B cell (primary cell): Measurements from ENCODE around the gene FOXI1. TPM values are rescaled to one million over a fixed set of nuclear protein-coding genes. Genes with fewer than 3 reads are reported as not detected.

ENCODE experiments used
- ATAC-seq: fragments of 200-7000 bp; cut with Tn5 transposase; one replicate; pipeline ENCODE4 v1.10.0; 2021; ENCODE audit warnings: low read depth, mild to moderate bottlenecking, moderate number of reproducible peaks, moderate library complexity
- CTCF ChIA-PET: fragments of 350-600 bp; sonication (Branson Sonifier 250); formaldehyde crosslinking; loops from one replicate; lab custom pipeline; 2021; ENCODE audit warnings: antibody characterized with exemption, inconsistent platforms; lab: Charles Lee
- POLR2A ChIA-PET: fragments of 350-600 bp; sonication (Branson Sonifier 250); formaldehyde crosslinking; loops from one replicate; lab custom pipeline; 2021; ENCODE audit warnings: antibody characterized with exemption; lab: Charles Lee
- DNase-seq: peaks from one replicate; pipeline ENCODE4 v3.0.0; 2013
- H2AFZ ChIP-seq: 2 replicates; pipeline ENCODE4 v1.6.1; 2012; ENCODE audit warnings: mild to moderate bottlenecking, low read depth, low read length; ENCODE audit not compliant: insufficient read depth, poor library complexity, severe bottlenecking
- H3K27ac ChIP-seq, 2 donors: 1 replicate in 1 of 2; 2 replicates in 1 of 2; pipeline ENCODE4 v1.5.1; 2012 to 2013; ENCODE audit warnings: low read length in 2 of 2, mild to moderate bottlenecking in 2 of 2, moderate library complexity in 1 of 2
- H3K27me3 ChIP-seq, 4 experiments: fragments of 200-600 bp in 1 of 4; sonication (generic) in 1 of 4; replicated peaks in 1 of 4; 1 replicate in 2 of 4; 2 replicates in 2 of 4; pipeline versions ENCODE4 v1.6.1 to v1.7.0; 2013 to 2016; ENCODE audit warnings: low read length in 3 of 4, mild to moderate bottlenecking in 2 of 4, mixed read lengths in 1 of 4, moderate library complexity in 1 of 4; ENCODE audit not compliant: insufficient read depth in 4 of 4, control insufficient read depth in 3 of 4; ENCODE audit errors: control extremely low read depth in 1 of 4
- H3K36me3 ChIP-seq, 2 experiments: replicated peaks in 1 of 2; 1 replicate in 1 of 2; 2 replicates in 1 of 2; pipeline versions ENCODE4 v1.6.1 to v1.7.1; 2013; ENCODE audit warnings: low read length in 1 of 2; ENCODE audit not compliant: insufficient read depth in 2 of 2, control insufficient read depth in 1 of 2; ENCODE audit errors: control extremely low read depth in 1 of 2, extremely low read depth in 1 of 2
- H3K4me1 ChIP-seq, 2 donors: fragments of 200-600 bp in 1 of 2; sonication (generic) in 1 of 2; 1 replicate in 1 of 2; 2 replicates in 1 of 2; pipeline versions ENCODE4 v1.5.1 to v1.6.1; 2013 to 2017; ENCODE audit warnings: low read length in 2 of 2; ENCODE audit not compliant: control insufficient read depth in 2 of 2, insufficient read depth in 2 of 2
- H3K4me2 ChIP-seq: replicated peaks from 2 replicates; pipeline ENCODE3; 2012; ENCODE audit warnings: mild to moderate bottlenecking, low read depth, low read length; ENCODE audit not compliant: poor library complexity, severe bottlenecking
- H3K4me3 ChIP-seq, 5 experiments: fragments of 200-600 bp in 1 of 5; sonication (generic) in 1 of 5; 1 replicate in 3 of 5; 2 replicates in 2 of 5; pipeline versions ENCODE4 v1.5.1 to v1.7.0; 2011 to 2016; ENCODE audit warnings: low read length in 4 of 5, mild to moderate bottlenecking in 4 of 5, low read depth in 2 of 5, control low read depth in 1 of 5, moderate library complexity in 1 of 5; ENCODE audit not compliant: insufficient read depth in 1 of 5; ENCODE audit errors: control extremely low read depth in 1 of 5, extremely low read depth in 1 of 5
- H3K79me2 ChIP-seq: fragments of 200-600 bp; sonication (generic); one replicate; pipeline ENCODE4 v1.6.0; 2016; ENCODE audit warnings: low read length; ENCODE audit not compliant: control insufficient read depth, insufficient read depth
- H3K9ac ChIP-seq: fragments of 200-600 bp; sonication (generic); 2 replicates; pipeline ENCODE4 v1.6.1; 2017; ENCODE audit warnings: mild to moderate bottlenecking, low read length, moderate library complexity
- H3K9me3 ChIP-seq, 3 donors: one replicate each; pipeline versions ENCODE4 v1.6.1 to v1.7.1; 2013; ENCODE audit warnings: low read length in 2 of 3; ENCODE audit not compliant: control insufficient read depth in 2 of 3, insufficient read depth in 1 of 3; ENCODE audit errors: control extremely low read depth in 1 of 3
- H4K20me1 ChIP-seq: 2 replicates; pipeline ENCODE4 v1.6.0; 2012; ENCODE audit warnings: mild to moderate bottlenecking, low read length; ENCODE audit not compliant: insufficient read depth, control insufficient read depth, poor library complexity, severe bottlenecking
- H3K27ac Mint-ChIP-seq: one replicate; pipeline ENCODE4 v1.8.0; 2021; ENCODE audit warnings: mixed read lengths
- H3K27me3 Mint-ChIP-seq: one replicate; pipeline ENCODE4 v1.8.0; 2021; ENCODE audit warnings: mixed read lengths
- H3K4me1 Mint-ChIP-seq: one replicate; pipeline ENCODE4 v1.8.0; 2021; ENCODE audit warnings: mixed read lengths
- H3K4me3 Mint-ChIP-seq: one replicate; pipeline ENCODE4 v1.8.0; 2021; ENCODE audit warnings: mixed read lengths
- H3K9me3 Mint-ChIP-seq: one replicate; pipeline ENCODE4 v1.8.0; 2022; ENCODE audit warnings: mixed read lengths; ENCODE audit not compliant: insufficient read depth
- EZH2 ChIP-seq: IDR thresholded peaks from 2 replicates; pipeline ENCODE4 v1.6.1; 2012; ENCODE audit warnings: borderline replicate concordance, low read depth, mild to moderate bottlenecking, moderate library complexity, low read length; ENCODE audit not compliant: insufficient read depth, poor library complexity, severe bottlenecking
- WGBS: methylation state at CpG from one replicate; pipeline ENCODE4 v1.1.5; 2013; ENCODE audit warnings: missing lambda C conversion rate; ENCODE audit not compliant: insufficient coverage; 5-methylcytosine and 5-hydroxymethylcytosine counted together
- intact Hi-C: fragments of 100-400 bp; cut with micrococcal nuclease; formaldehyde crosslinking; loops from one replicate; pipeline ENCODE4 v1.10.0; 2022
- polyA plus RNA-seq: library from polyadenylated mRNA; depleted of rRNA; stranded (reverse); fragments of >200 nt; gene quantifications from 2 replicates; pipeline ENCODE4 v1.2.3, GENCODE V29; 2012
- total RNA-seq, 2 donors: library from RNA; stranded (reverse); fragments of 120-200 nt in 1 of 2; gene quantifications; 1 replicate in 1 of 2; 2 replicates in 1 of 2; pipeline versions ENCODE4 v1.2.3 to v1.2.4, GENCODE V29; 2013 to 2022
- TF ChIP-seq, protein P1 (sequence below): fragments of 200-600 bp; IDR thresholded peaks from one replicate; pipeline ENCODE4 v1.8.0; 2022; ENCODE audit warnings: antibody characterized with exemption, mild to moderate bottlenecking

Gene FOXI1
- total and polyA plus RNA-seq, 2 donors (not counting 1 experiment from before 2014, with no cell fraction given) = not detected

DNA sequence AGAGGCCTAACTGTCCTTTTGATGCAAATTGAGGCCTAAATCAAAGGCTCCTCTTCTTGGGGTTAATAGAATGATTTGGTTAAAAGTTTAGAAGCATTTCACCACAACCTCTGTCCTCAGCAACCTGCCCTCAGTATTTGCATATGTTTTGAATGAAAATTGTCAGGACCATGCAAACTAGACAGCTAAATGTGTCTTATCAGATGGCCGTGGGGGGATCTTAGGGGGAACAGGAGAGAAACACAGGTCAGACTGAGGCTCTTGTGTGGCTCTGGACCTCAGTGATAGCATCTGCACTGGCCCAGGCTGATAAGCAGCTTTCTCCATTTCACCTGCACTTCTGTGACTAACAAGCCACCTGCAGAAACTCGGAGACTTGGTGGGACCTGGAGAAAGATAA lies 49.0 kb downstream of the FOXI1 start:
- POLR2A ChIA-PET = no interaction called here
- Histone ChIP-seq H4K20me1 (no peaks in the 10 kb centered on the region), H3K4me3 (no peak overlapping the region), H3K4me1 (no peaks in the 10 kb centered on the region), H3K9ac (no peak overlapping the region), H3K9me3 (peaks cover 0 to 3% (median 0%) of the 10 kb centered on the region in 3 donors), H3K4me2 (no peak overlapping the region), H3K79me2 (no peaks in the 10 kb centered on the region), H2AFZ (no peak overlapping the region), H3K36me3 (no peaks in the 10 kb centered on the region), H3K27ac (no peak overlapping the region), H3K27me3 (no peaks in the 10 kb centered on the region)
- H3K27me3 Mint-ChIP-seq = no peaks in the 10 kb centered on the region
- no peak overlapping the region for H3K4me3 Mint-ChIP-seq
- H3K4me1 Mint-ChIP-seq = peaks cover 6% of the 10 kb centered on the region
- H3K9me3 Mint-ChIP-seq = no peaks in the 10 kb centered on the region
- intact Hi-C loops = no loop called here
- ATAC-seq (no peak), DNase-seq (no peak)
- CTCF ChIA-PET = no interaction called here
- TF ChIP-seq, protein P1, sequence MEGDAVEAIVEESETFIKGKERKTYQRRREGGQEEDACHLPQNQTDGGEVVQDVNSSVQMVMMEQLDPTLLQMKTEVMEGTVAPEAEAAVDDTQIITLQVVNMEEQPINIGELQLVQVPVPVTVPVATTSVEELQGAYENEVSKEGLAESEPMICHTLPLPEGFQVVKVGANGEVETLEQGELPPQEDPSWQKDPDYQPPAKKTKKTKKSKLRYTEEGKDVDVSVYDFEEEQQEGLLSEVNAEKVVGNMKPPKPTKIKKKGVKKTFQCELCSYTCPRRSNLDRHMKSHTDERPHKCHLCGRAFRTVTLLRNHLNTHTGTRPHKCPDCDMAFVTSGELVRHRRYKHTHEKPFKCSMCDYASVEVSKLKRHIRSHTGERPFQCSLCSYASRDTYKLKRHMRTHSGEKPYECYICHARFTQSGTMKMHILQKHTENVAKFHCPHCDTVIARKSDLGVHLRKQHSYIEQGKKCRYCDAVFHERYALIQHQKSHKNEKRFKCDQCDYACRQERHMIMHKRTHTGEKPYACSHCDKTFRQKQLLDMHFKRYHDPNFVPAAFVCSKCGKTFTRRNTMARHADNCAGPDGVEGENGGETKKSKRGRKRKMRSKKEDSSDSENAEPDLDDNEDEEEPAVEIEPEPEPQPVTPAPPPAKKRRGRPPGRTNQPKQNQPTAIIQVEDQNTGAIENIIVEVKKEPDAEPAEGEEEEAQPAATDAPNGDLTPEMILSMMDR = no peak
- TF ChIP-seq EZH2 = no peak
- 43% methylated on average over 1 of the region's 2 CpGs for WGBS
- H3K27ac Mint-ChIP-seq = no peak overlapping the region

DNA sequence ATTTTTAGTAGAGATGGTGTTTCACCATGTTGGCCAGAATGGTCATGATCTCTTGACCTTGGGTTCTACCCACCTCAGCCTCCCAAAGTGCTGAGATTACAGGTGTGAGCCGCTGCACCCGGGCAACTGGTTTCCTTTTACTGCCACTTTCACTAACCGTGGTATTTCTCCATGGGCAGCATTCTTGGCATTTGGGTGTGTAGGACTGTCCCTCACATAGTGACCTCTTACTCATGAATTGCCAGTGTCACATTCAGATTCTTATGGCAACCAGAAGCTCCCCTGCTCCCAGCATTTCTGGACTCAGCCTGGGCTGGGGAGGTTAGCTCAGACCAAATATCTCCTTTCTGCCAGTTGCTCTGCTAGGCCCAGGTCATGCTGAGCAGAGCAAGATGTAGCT lies 50.1 kb downstream of the FOXI1 start:
- ChIA-PET CTCF (no interaction called here), POLR2A (no interaction called here)
- Mint-ChIP-seq H3K27me3 (no peaks in the 10 kb centered on the region), H3K4me1 (peaks cover 6% of the 10 kb centered on the region), H3K4me3 (no peak overlapping the region), H3K27ac (no peak overlapping the region), H3K9me3 (no peaks in the 10 kb centered on the region)
- Histone ChIP-seq H3K27ac (no peak overlapping the region), H3K27me3 (no peaks in the 10 kb centered on the region), H3K79me2 (no peaks in the 10 kb centered on the region), H3K36me3 (no peaks in the 10 kb centered on the region), H2AFZ (no peak overlapping the region), H3K4me2 (no peak overlapping the region), H4K20me1 (no peaks in the 10 kb centered on the region), H3K9me3 (no peaks in the 10 kb centered on the region), H3K9ac (no peak overlapping the region), H3K4me1 (peaks cover 0 to under 1% of the 10 kb centered on the region in 2 donors), H3K4me3 (no peak overlapping the region)
- intact Hi-C loops = no loop called here
- no peak for ATAC-seq
- no peak for DNase-seq
- TF ChIP-seq, protein P1 = no peak
- TF ChIP-seq EZH2 = no peak
- no CpG with 5 or more reads among the region's 3 CpGs for WGBS
